ENCODE data around the gene RBBP4. TPM values are rescaled to one million over a fixed set of nuclear protein-coding genes. Genes with fewer than 3 reads are reported as not detected.

RBBP4 gene
- total and polyA plus RNA-seq, 2 experiments from 2014 or later, result 72.4 to 109 TPM

GRCh38 chr1:32611859-32612188, 39.2 kb upstream of the RBBP4 start:
- TF ChIP-seq EZH2 (IDR thresholded peaks at IDR 0.05; ENCODE audit: insufficient read depth, poor library complexity, severe bottlenecking), result no peak
- no peak for TF ChIP-seq EZH2phosphoT487 (IDR thresholded peaks at IDR 0.05; ENCODE audit: insufficient read depth, low read depth)
- Histone ChIP-seq H3K27ac (no peak overlapping the region), H3K9me3 (ENCODE audit: low read depth) (no peaks in the 10 kb centered on the region), H3K4me2 (ENCODE audit: unreplicated experiment) (peak overlapping the region; percentile 84), H3K4me1 (ENCODE audit: insufficient read depth) (no peaks in the 10 kb centered on the region), H3K79me2 (ENCODE audit: insufficient read depth) (no peaks in the 10 kb centered on the region), H3K36me3 (ENCODE audit: low read depth) (no peaks in the 10 kb centered on the region), H2AFZ (peak overlapping the region; percentile 92), H3K9me2 (ENCODE audit: insufficient read depth) (no peaks in the 10 kb centered on the region), H3F3A (ENCODE audit: insufficient read depth) (peaks cover 12% of the 10 kb centered on the region; the same call in 1 of the 2 replicates), H3K27me3 (replicated peaks; ENCODE audit: insufficient read depth) (no peaks in the 10 kb centered on the region), H3K4me3 (peak overlapping the region; percentile 76), H4K20me1 (ENCODE audit: insufficient read depth) (no peaks in the 10 kb centered on the region), H3K9ac (peak overlapping the region; percentile 78)
- in situ Hi-C loops (cut with MboI), result no loop called here
- 18 to 29% methylated on average over 12 of the region's 12 CpGs for WGBS, 2 experiments (ENCODE audit: low coverage in 1 of 2, low lambda C conversion rate in 2 of 2, missing lambda C conversion rate in 2 of 2)
- DNase-seq, result no peak

- Histone ChIP-seq H3K9ac (peak overlapping the region; percentile 78), H3K4me2 (ENCODE audit: unreplicated experiment) (peak overlapping the region; percentile 84), H3K4me1 (ENCODE audit: insufficient read depth) (no peaks in the 10 kb centered on the region), H3K79me2 (ENCODE audit: insufficient read depth) (no peaks in the 10 kb centered on the region), H3K36me3 (ENCODE audit: low read depth) (no peaks in the 10 kb centered on the region), H4K20me1 (ENCODE audit: insufficient read depth) (no peaks in the 10 kb centered on the region), H3K9me2 (ENCODE audit: insufficient read depth) (no peaks in the 10 kb centered on the region), H3K27me3 (replicated peaks; ENCODE audit: insufficient read depth) (no peaks in the 10 kb centered on the region), H3K27ac (peak overlapping the region; percentile 40), H3K4me3 (peak overlapping the region; percentile 76), H2AFZ (peak overlapping the region; percentile 92), H3F3A (ENCODE audit: insufficient read depth) (peaks cover 12% of the 10 kb centered on the region; the same call in 1 of the 2 replicates), H3K9me3 (ENCODE audit: low read depth) (no peaks in the 10 kb centered on the region)
- DNase-seq, result peak; percentile 95
- TF ChIP-seq EZH2phosphoT487 (IDR thresholded peaks at IDR 0.05; ENCODE audit: insufficient read depth, low read depth), result no peak
- TF ChIP-seq EZH2 (IDR thresholded peaks at IDR 0.05; ENCODE audit: insufficient read depth, poor library complexity, severe bottlenecking), result no peak
- 1 to 3% methylated on average over 35 of the region's 35 CpGs for WGBS, 2 experiments (ENCODE audit: low coverage in 1 of 2, low lambda C conversion rate in 2 of 2, missing lambda C conversion rate in 2 of 2)
- in situ Hi-C loops (cut with MboI), result no loop called here
These were observed 38.7 kb upstream of the RBBP4 start for GRCh38 chr1:32612189-32612881.

DNA sequence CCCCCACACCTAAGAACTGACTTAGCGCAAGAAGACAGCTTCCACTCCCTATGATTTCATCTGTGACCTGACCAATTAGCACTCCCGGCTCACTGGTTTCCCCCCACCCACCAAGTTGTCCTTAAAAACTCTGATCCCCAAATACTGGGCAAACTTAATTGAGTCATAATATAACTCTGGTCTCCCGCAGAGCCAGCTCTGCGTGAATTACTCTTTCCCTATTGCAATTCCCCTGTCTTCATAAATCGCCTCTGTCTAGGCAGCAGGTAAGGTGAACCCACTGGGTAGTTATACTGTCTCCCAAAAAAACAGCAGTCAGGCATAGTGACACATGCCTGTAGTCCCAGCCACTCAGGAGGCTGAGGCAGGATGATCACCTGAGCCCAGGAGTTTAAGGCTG, 37.5 kb upstream of the RBBP4 start:
- no peak for DNase-seq
- no peaks in the 10 kb centered on the region for H3K79me2 ChIP-seq (ENCODE audit: insufficient read depth)
- H3K4me2 ChIP-seq (ENCODE audit: unreplicated experiment), result no peak overlapping the region
- H3K27ac ChIP-seq, result no peak overlapping the region
- H3K4me3 ChIP-seq, result no peak overlapping the region
- 87 to 91% methylated on average over 5 of the region's 5 CpGs for WGBS, 2 experiments (ENCODE audit: low coverage in 1 of 2, low lambda C conversion rate in 2 of 2, missing lambda C conversion rate in 2 of 2)
- no peaks in the 10 kb centered on the region for H3K4me1 ChIP-seq (ENCODE audit: insufficient read depth)
- in situ Hi-C loops (cut with MboI), result no loop called here
- no peak overlapping the region for H3K9ac ChIP-seq
- no peak for TF ChIP-seq EZH2phosphoT487 (IDR thresholded peaks at IDR 0.05; ENCODE audit: insufficient read depth, low read depth)
- no peak for TF ChIP-seq EZH2 (IDR thresholded peaks at IDR 0.05; ENCODE audit: insufficient read depth, poor library complexity, severe bottlenecking)
- H3K27me3 ChIP-seq (replicated peaks; ENCODE audit: insufficient read depth), result no peaks in the 10 kb centered on the region
- no peak overlapping the region for H2AFZ ChIP-seq
- no peaks in the 10 kb centered on the region for H3K36me3 ChIP-seq (ENCODE audit: low read depth)
- H3F3A ChIP-seq (ENCODE audit: insufficient read depth), result peaks cover 12% of the 10 kb centered on the region; the same call in 1 of the 2 replicates
- no peaks in the 10 kb centered on the region for H4K20me1 ChIP-seq (ENCODE audit: insufficient read depth)
- no peaks in the 10 kb centered on the region for H3K9me2 ChIP-seq (ENCODE audit: insufficient read depth)
- no peaks in the 10 kb centered on the region for H3K9me3 ChIP-seq (ENCODE audit: low read depth)

DNA sequence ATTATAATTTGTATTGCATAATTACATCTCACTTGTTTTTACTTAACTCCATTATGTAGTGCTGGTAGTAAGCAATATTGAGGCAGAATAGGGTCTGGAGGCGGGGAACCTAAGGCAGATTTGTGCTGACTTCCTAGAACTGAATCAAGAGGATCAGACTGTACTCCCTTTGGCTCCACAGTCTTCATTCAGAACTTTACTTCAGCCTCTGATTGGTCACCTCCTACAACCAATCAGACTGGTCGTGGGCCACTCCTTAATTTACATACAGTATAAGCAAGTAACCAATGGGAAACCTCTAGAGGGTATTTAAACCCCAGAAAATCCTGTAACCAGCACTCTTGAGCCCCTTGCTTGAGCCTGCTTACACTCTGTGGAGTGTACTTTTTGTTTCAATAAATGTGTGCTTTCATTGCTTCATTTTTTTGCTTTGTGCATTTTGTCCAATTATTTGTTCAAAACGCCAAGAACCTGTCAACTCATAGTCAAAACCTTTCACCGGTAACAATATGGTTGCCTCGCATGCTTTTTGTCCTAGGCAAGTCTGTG, 32.3 kb upstream of the RBBP4 start:
- Histone ChIP-seq H3K9ac (no peak overlapping the region), H3K4me3 (no peak overlapping the region), H4K20me1 (ENCODE audit: insufficient read depth) (no peaks in the 10 kb centered on the region), H3K79me2 (ENCODE audit: insufficient read depth) (0 out of 2 replicates have a peak, but pooled peaks cover 3% of the 10 kb centered on the region), H3K27ac (no peak overlapping the region), H3F3A (ENCODE audit: insufficient read depth) (no peaks in the 10 kb centered on the region), H3K9me2 (ENCODE audit: insufficient read depth) (no peaks in the 10 kb centered on the region), H3K36me3 (ENCODE audit: low read depth) (no peaks in the 10 kb centered on the region), H3K4me2 (ENCODE audit: unreplicated experiment) (no peak overlapping the region), H2AFZ (no peak overlapping the region), H3K27me3 (replicated peaks; ENCODE audit: insufficient read depth) (no peaks in the 10 kb centered on the region), H3K9me3 (ENCODE audit: low read depth) (no peaks in the 10 kb centered on the region), H3K4me1 (ENCODE audit: insufficient read depth) (no peaks in the 10 kb centered on the region)
- in situ Hi-C loops (cut with MboI), result no loop called here
- 98 to 99% methylated on average over 5 of the region's 5 CpGs for WGBS, 2 experiments (ENCODE audit: low coverage in 1 of 2, low lambda C conversion rate in 2 of 2, missing lambda C conversion rate in 2 of 2)
- no peak for TF ChIP-seq EZH2phosphoT487 (IDR thresholded peaks at IDR 0.05; ENCODE audit: insufficient read depth, low read depth)
- no peak for TF ChIP-seq EZH2 (IDR thresholded peaks at IDR 0.05; ENCODE audit: insufficient read depth, poor library complexity, severe bottlenecking)
- peak; percentile 3 for DNase-seq
